Keratinocyte (primary cell): Measurements from ENCODE around the gene RAB11FIP4.

ENCODE experiments used
- EZH2 ChIP-seq: IDR thresholded peaks from one replicate; pipeline ENCODE4 v1.6.1; 2012; ENCODE audit warnings: inconsistent platforms, mild to moderate bottlenecking, low read length, moderate library complexity
- TF ChIP-seq, protein P1 (sequence below), 3 experiments: IDR thresholded peaks in 1 of 3; conservative IDR thresholded peaks in 1 of 3; optimal IDR thresholded peaks in 1 of 3; 2 replicates in 2 of 3; 3 replicates in 1 of 3; pipeline versions ENCODE3 to v1.5.1; 2011; ENCODE audit warnings: low read length in 3 of 3, mild to moderate bottlenecking in 3 of 3, moderate library complexity in 2 of 3, control low read depth in 1 of 3, inconsistent platforms in 1 of 3; ENCODE audit not compliant: insufficient read depth in 2 of 3; ENCODE audit errors: extremely low read depth in 1 of 3

GRCh38 chr17:31540602-31541307, 149.3 kb downstream of the RAB11FIP4 start:
- TF ChIP-seq, protein P1, sequence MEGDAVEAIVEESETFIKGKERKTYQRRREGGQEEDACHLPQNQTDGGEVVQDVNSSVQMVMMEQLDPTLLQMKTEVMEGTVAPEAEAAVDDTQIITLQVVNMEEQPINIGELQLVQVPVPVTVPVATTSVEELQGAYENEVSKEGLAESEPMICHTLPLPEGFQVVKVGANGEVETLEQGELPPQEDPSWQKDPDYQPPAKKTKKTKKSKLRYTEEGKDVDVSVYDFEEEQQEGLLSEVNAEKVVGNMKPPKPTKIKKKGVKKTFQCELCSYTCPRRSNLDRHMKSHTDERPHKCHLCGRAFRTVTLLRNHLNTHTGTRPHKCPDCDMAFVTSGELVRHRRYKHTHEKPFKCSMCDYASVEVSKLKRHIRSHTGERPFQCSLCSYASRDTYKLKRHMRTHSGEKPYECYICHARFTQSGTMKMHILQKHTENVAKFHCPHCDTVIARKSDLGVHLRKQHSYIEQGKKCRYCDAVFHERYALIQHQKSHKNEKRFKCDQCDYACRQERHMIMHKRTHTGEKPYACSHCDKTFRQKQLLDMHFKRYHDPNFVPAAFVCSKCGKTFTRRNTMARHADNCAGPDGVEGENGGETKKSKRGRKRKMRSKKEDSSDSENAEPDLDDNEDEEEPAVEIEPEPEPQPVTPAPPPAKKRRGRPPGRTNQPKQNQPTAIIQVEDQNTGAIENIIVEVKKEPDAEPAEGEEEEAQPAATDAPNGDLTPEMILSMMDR (optimal IDR thresholded peaks at IDR 0.05 in 1 of 3, IDR thresholded peaks at IDR 0.05 in 1 of 3, conservative IDR thresholded peaks at IDR 0.05 in 1 of 3; ENCODE audit: extremely low read depth in 1 of 3, insufficient read depth in 2 of 3, low read length in 3 of 3): no peak
- no peak for TF ChIP-seq EZH2
